ENCODE measurements around the gene DCP1B. TPM values are rescaled to one million over a fixed set of nuclear protein-coding genes. Genes with fewer than 3 reads are reported as not detected.
A peak's percentile ranks its signal among the peaks of the same experiment; 100 is the strongest.

Gene DCP1B
- total and polyA plus RNA-seq, 2 of the 4 experiments (the other 2 are of a cell fraction): 13.3 to 19.7 TPM

DNA sequence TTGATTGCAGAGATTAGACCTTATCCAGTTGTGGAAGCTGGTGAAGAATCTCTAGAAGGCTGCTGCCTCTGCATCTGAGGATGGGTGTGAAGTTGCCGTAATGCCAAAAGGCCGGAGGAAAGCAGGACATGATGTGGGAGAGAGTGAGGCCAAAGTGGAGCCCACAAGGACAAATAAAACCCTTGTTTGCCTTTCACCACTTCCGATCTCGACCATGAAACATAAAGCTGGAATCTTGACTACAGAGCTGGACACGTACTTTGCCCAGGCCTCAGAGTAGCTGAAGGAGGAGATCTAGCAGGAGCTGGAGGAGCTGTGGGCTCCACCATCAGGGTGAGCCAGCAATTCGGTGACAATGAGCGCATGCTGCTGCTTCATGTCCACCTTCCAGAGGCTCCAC lies 43.5 kb upstream of the DCP1B start (continued):
- TF ChIP-seq BHLHE40 (IDR thresholded peaks at IDR 0.05; ENCODE audit: low read depth, low read length): no peak
- no peak for TF ChIP-seq RAD21 (IDR thresholded peaks at IDR 0.05; ENCODE audit: low read length)
- TF ChIP-seq, protein P1, sequence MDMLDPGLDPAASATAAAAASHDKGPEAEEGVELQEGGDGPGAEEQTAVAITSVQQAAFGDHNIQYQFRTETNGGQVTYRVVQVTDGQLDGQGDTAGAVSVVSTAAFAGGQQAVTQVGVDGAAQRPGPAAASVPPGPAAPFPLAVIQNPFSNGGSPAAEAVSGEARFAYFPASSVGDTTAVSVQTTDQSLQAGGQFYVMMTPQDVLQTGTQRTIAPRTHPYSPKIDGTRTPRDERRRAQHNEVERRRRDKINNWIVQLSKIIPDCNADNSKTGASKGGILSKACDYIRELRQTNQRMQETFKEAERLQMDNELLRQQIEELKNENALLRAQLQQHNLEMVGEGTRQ (IDR thresholded peaks at IDR 0.05; ENCODE audit: low read depth, low read length): no peak

DNA sequence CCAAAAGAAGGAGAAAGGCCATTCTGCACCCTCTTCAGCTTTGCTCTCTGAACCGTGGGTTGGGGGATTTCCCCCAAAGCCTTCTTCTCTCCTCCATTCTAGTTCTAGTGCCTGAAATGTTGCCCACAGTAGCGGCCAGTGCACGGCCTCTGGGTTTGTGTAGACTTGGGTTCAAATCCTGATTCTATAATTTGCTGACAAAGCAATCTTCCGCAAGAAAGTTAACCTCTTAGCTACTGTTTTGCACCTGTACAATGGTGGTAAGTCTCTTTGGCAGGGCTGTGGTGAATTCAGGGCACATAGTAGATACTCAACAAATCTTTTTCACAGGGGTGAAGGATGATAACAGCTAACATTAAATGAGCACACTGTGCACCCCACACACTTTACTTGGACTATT lies 42.7 kb upstream of the DCP1B start:
- no peaks in the 10 kb centered on the region for H3K36me3 ChIP-seq (ENCODE audit: control insufficient read depth, insufficient read depth, low read length)
- H3K79me1 ChIP-seq (ENCODE audit: low read depth in 1 of 2, low read length in 2 of 2): no peaks in the 10 kb centered on the region
- H2BK5ac ChIP-seq (ENCODE audit: low read depth, low read length, poor library complexity, severe bottlenecking): no peak overlapping the region
- H2AK9ac ChIP-seq (replicated peaks; ENCODE audit: low read depth, low read length, poor library complexity): no peak overlapping the region
- no peak overlapping the region for H3K4me2 ChIP-seq (ENCODE audit: low read depth, low read length)
- ChIA-PET POLR2A (ENCODE audit: unreplicated experiment) (no interaction called here), CTCF (interaction anchor here (1.0 kb wide), 1 partner anchor 13 kb away, joined by 4 read pairs; no protein-coding TSS in a partner anchor)
- H3K9me1 ChIP-seq (ENCODE audit: insufficient read depth, low read length): no peaks in the 10 kb centered on the region; the same call in 1 of the 2 replicates
- H3K27ac ChIP-seq (ENCODE audit: insufficient read depth, low read length): no peak overlapping the region
- H3K18ac ChIP-seq (ENCODE audit: low read depth, low read length): no peak overlapping the region
- no peak overlapping the region for H3K56ac ChIP-seq (ENCODE audit: extremely low read depth, insufficient read depth, low read length)
- TF ChIP-seq SMC3 (IDR thresholded peaks at IDR 0.05; ENCODE audit: low read depth, low read length) (no peak), MAFK (IDR thresholded peaks at IDR 0.05; ENCODE audit: low read depth, low read length) (peak; percentile 96)
- H4K20me1 ChIP-seq (ENCODE audit: insufficient read depth, low read length): no peaks in the 10 kb centered on the region
- no peak overlapping the region for H4K91ac ChIP-seq (ENCODE audit: insufficient read depth, low read depth, low read length)
- H3K9me3 ChIP-seq (ENCODE audit: control insufficient read depth, insufficient read depth, low read length): peaks cover 2% of the 10 kb centered on the region; the same call in 1 of the 2 replicates
- H4K5ac ChIP-seq (ENCODE audit: low read depth, low read length): no peak overlapping the region
- no TSS peak for BruUV-seq (replicated peaks)
- in situ Hi-C loops (cut with MboI; ENCODE audit: low sequenced_read_pairs): no loop called here
- peaks cover 6% of the 10 kb centered on the region for H3K4me1 ChIP-seq (ENCODE audit: control insufficient read depth, insufficient read depth, low read length)
- no peak overlapping the region for H3K4me3 ChIP-seq (ENCODE audit: insufficient read depth, low read depth, low read length)
- intact Hi-C loops (cut with micrococcal nuclease): no loop called here
- WGBS, 2 experiments (ENCODE audit: extremely low coverage in 2 of 2, insufficient read length in 1 of 2): no CpG with 5 or more reads among the region's 4 CpGs
- dilution Hi-C loops (cut with HindIII; ENCODE audit: low sequenced_read_pairs, unreplicated experiment): no loop called here
- H2BK20ac ChIP-seq (ENCODE audit: low read depth, low read length): no peak overlapping the region
- H3K9ac ChIP-seq (ENCODE audit: low read depth, low read length): no peak overlapping the region
- no peak overlapping the region for H3K4ac ChIP-seq (ENCODE audit: low read depth, low read length)
- DNase-seq: no peak
- H3K14ac ChIP-seq (replicated peaks; ENCODE audit: low read depth, low read length): no peak overlapping the region
- H3K27me3 ChIP-seq (ENCODE audit: control insufficient read depth, insufficient read depth, low read length): peaks cover 33% of the 10 kb centered on the region
- H2AK5ac ChIP-seq (ENCODE audit: low read depth, low read length): no peak overlapping the region
- H4K8ac ChIP-seq (ENCODE audit: low read depth in 2 of 2, low read length in 2 of 2): no peak overlapping the region
- H2BK120ac ChIP-seq (ENCODE audit: low read depth, low read length): no peak overlapping the region
- ATAC-seq (ENCODE audit: low read depth): no peak
- H3K23ac ChIP-seq (ENCODE audit: low read depth, low read length): no peak overlapping the region
- no peak overlapping the region for H2BK15ac ChIP-seq (ENCODE audit: low read depth, low read length)
- no peak overlapping the region for H2AFZ ChIP-seq (replicated peaks; ENCODE audit: low read length, poor library complexity)
